ENCODE results near the gene GRM1. TPM values are rescaled to one million over a fixed set of nuclear protein-coding genes. Genes with fewer than 3 reads are reported as not detected.

Gene GRM1
- total and polyA plus RNA-seq, 12 donors, result under 0.01 to 1.3 (median 0.07) TPM; not detected in 3

DNA sequence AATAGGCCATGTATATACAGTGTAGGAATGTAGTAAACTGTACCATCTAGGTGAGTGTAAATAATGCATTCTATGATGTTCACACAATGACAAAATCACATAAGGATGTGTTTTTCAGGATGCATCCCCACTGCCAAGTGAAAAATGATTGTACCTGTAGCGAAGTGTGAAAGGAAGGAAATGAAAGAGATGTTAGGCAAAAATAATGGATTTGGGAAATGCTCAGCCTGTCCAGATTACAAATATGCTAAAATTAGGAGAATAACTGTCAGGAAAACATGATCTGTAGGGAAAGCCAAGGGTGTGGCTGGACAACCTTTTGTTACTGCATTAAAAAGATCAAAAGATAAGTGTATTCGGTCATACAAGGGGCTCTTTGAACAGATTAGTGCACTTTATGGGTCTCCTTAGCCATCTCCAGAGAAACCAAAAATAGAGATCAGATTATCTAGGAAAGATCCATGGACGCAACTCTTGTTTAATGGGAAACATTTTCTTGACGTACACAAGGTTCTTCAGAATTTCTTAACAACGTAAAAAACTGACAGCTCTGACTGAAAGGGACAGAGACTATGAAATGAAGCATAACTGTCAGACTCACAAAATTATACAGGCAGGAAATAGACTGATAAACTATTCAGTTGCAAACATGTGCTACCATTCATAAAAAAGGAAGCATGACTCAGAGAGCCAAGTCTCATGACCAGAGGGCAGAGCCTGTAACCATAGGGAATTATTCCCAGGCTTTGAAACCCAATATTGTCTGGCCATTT is 261.1 kb downstream of the GRM1 start:
- Histone ChIP-seq H3K4me1 (replicated peaks in 1 of 2) (no peaks in the 10 kb centered on the region), H3K27ac (no peak overlapping the region), H3K36me3 (replicated peaks in 1 of 2) (no peaks in the 10 kb centered on the region), H3K4me3 (no peak overlapping the region), H3K27me3 (no peaks in the 10 kb centered on the region), H3K9me3 (replicated peaks in 1 of 3) (no peaks in the 10 kb centered on the region)
- intact Hi-C loops (cut with DNase I), result no loop called here
- TF ChIP-seq, protein P1, sequence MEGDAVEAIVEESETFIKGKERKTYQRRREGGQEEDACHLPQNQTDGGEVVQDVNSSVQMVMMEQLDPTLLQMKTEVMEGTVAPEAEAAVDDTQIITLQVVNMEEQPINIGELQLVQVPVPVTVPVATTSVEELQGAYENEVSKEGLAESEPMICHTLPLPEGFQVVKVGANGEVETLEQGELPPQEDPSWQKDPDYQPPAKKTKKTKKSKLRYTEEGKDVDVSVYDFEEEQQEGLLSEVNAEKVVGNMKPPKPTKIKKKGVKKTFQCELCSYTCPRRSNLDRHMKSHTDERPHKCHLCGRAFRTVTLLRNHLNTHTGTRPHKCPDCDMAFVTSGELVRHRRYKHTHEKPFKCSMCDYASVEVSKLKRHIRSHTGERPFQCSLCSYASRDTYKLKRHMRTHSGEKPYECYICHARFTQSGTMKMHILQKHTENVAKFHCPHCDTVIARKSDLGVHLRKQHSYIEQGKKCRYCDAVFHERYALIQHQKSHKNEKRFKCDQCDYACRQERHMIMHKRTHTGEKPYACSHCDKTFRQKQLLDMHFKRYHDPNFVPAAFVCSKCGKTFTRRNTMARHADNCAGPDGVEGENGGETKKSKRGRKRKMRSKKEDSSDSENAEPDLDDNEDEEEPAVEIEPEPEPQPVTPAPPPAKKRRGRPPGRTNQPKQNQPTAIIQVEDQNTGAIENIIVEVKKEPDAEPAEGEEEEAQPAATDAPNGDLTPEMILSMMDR (IDR thresholded peaks at IDR 0.05), result no peak
- TF ChIP-seq POLR2A (IDR thresholded peaks at IDR 0.05), result no peak
- WGBS, 4 donors, result 62 to 71% (median 66%) methylated on average over 5 of the region's 5 CpGs
- DNase-seq, result peak in 3 of 7 donors; percentile 17 to 35 (median 21)

DNA sequence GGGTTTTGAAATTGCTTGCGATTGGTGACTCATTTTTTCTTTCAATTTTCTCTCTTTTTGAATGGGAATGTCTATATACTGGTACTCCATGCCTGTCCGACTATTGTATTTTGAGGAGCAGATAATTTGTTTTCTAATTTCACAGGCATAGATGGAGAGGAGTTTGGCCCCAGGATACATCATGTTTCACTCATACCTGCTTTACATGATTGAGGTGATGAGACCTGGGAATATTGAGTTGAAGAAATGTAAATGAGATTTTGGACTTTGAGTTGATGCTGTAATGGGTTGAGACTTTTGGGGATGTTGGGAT is 261.7 kb downstream of the GRM1 start:
- no peaks in the 10 kb centered on the region for H3K9me3 ChIP-seq (replicated peaks in 1 of 3)
- H3K27me3 ChIP-seq, result no peaks in the 10 kb centered on the region
- no peak overlapping the region for H3K27ac ChIP-seq
- no peak overlapping the region for H3K4me3 ChIP-seq
- TF ChIP-seq, protein P1 (IDR thresholded peaks at IDR 0.05), result no peak
- no peak for TF ChIP-seq POLR2A (IDR thresholded peaks at IDR 0.05)
- no peak for DNase-seq
- H3K36me3 ChIP-seq (replicated peaks in 1 of 2), result no peaks in the 10 kb centered on the region
- WGBS, 4 donors, result 67 to 75% (median 70%) methylated on average over 2 of the region's 2 CpGs
- no peaks in the 10 kb centered on the region for H3K4me1 ChIP-seq (replicated peaks in 1 of 2)
- intact Hi-C loops (cut with DNase I), result no loop called here

DNA sequence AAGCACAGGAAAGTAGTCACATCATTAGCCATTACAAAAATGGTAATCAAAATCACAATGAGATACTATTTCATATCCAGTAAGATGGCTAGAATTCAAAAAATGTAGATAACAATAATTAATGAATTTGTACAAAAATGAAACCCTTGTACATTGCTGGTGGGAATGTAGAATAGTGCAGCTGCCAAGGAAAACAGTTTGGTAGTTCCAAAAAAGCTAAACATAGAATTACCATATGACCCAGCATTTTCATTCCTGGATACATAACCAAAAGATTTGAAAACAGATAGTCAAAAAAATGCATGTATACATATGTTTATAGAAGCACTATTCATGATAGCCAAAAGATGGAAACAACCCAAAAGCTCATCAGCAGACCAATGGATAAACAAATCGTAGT is 263.6 kb downstream of the GRM1 start:
- no peaks in the 10 kb centered on the region for H3K36me3 ChIP-seq (replicated peaks in 1 of 2)
- H3K27me3 ChIP-seq, result no peaks in the 10 kb centered on the region
- intact Hi-C loops (cut with DNase I), result no loop called here
- no peak for DNase-seq
- no peak overlapping the region for H3K27ac ChIP-seq
- H3K4me3 ChIP-seq, result no peak overlapping the region
- no peaks in the 10 kb centered on the region for H3K9me3 ChIP-seq (replicated peaks in 1 of 3)
- 74 to 86% (median 78%) methylated on average over 1 of the region's 1 CpG for WGBS, 4 donors
- no peaks in the 10 kb centered on the region for H3K4me1 ChIP-seq (replicated peaks in 1 of 2)
- no peak for TF ChIP-seq POLR2A (IDR thresholded peaks at IDR 0.05)
- TF ChIP-seq, protein P1 (IDR thresholded peaks at IDR 0.05), result no peak

DNA sequence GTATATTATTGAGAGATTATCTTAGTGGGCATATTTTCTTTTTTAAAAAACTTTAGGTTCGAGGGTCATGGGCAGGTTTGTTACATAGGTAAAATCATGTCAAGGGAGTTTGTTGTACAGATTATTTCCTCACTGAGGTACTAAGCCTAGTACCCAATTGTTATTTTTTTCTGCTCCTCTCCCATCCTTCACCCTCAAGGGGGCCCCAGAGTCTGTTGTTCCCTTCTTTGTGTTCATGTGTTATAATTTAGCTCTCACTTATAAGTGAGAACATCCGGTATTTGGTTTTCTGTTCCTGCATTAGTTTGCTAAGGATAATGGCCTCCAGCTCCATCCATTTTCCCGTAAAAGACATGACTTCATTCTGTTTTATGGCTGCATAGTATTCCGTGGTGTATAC is 266.8 kb downstream of the GRM1 start:
- intact Hi-C loops (cut with DNase I), result no loop called here
- DNase-seq, result no peak
- no peaks in the 10 kb centered on the region for H3K27me3 ChIP-seq
- no peaks in the 10 kb centered on the region for H3K9me3 ChIP-seq (replicated peaks in 1 of 3)
- WGBS, 4 donors, result 78 to 84% (median 80%) methylated on average over 4 of the region's 4 CpGs
- no peak overlapping the region for H3K4me3 ChIP-seq
- no peaks in the 10 kb centered on the region for H3K4me1 ChIP-seq (replicated peaks in 1 of 2)
- no peaks in the 10 kb centered on the region for H3K36me3 ChIP-seq (replicated peaks in 1 of 2)
- H3K27ac ChIP-seq, result no peak overlapping the region
- TF ChIP-seq, protein P1 (IDR thresholded peaks at IDR 0.05), result no peak
- TF ChIP-seq POLR2A (IDR thresholded peaks at IDR 0.05), result no peak

Measured in adrenal gland (tissue), 12 donors.